ENCODE data around the gene WFS1. TPM values are rescaled to one million over a fixed set of nuclear protein-coding genes. Genes with fewer than 3 reads are reported as not detected.

The WFS1 gene
- total and polyA plus RNA-seq, 9 of the 15 experiments (the other 6 are each of a cell fraction or from before 2014, with no cell fraction given) = 0.01 to 0.29 (median 0.03) TPM; not detected in 5

GRCh38 chr4:6322067-6322760 lies 52.6 kb downstream of the WFS1 start (continued):
- TF ChIP-seq ELK3 (CRISPR knock-in tag; IDR thresholded peaks at IDR 0.05) (no peak), ZNF277 (CRISPR knock-in tag; IDR thresholded peaks at IDR 0.05; ENCODE audit: borderline replicate concordance) (no peak)

- ChIA-PET CTCF (ENCODE audit: low intra/inter-chr PET ratio) (no interaction called here), POLR2A (no interaction called here)
- H3K9me3 ChIP-seq (replicated peaks; ENCODE audit: control insufficient read depth, insufficient read depth, low read depth, low read length) = no peaks in the 10 kb centered on the region
- in situ Hi-C loops (cut with MboI) (no loop called here), intact Hi-C loops (cut with micrococcal nuclease) (no loop called here)
- H2AFZ ChIP-seq (ENCODE audit: low read depth, low read length) = no peak overlapping the region
- H3K4me1 ChIP-seq (replicated peaks in 1 of 2; ENCODE audit: control insufficient read depth in 2 of 2, insufficient read depth in 2 of 2, low read length in 2 of 2) = no peaks in the 10 kb centered on the region
- no peak overlapping the region for H3K9ac ChIP-seq (ENCODE audit: insufficient read depth in 1 of 2, low read depth in 2 of 2, low read length in 2 of 2)
- no peaks in the 10 kb centered on the region for H3K9me1 ChIP-seq (ENCODE audit: control insufficient read depth, insufficient read depth, low read length)
- no peaks in the 10 kb centered on the region for H3K79me2 ChIP-seq (ENCODE audit: control insufficient read depth, insufficient read depth, low read length)
- H3K4me2 ChIP-seq (ENCODE audit: insufficient read depth, low read length) = no peak overlapping the region
- peaks cover 12 to 42% of the 10 kb centered on the region in 2 experiments; a peak in 4 of 5 replicates for H3K27me3 ChIP-seq (ENCODE audit: control insufficient read depth in 2 of 2, insufficient read depth in 2 of 2, low read length in 2 of 2)
- WGBS (ENCODE audit: insufficient coverage, low coverage, missing lambda C conversion rate) = 4% methylated on average over 31 of the region's 33 CpGs
- DNase-seq (ENCODE audit: extremely low read depth in 1 of 4, low spot score in 3 of 4) (no peak), ATAC-seq (no peak), FAIRE-seq (no peak)
- H4K20me1 ChIP-seq (replicated peaks; ENCODE audit: control insufficient read depth, insufficient read depth, low read length) = peaks cover 7% of the 10 kb centered on the region
- no peak overlapping the region for H3K27ac ChIP-seq (ENCODE audit: extremely low read depth, low read depth, low read length)
- no TSS peak for BruUV-seq (replicated peaks)
- H3K36me3 ChIP-seq (ENCODE audit: control insufficient read depth, insufficient read depth, low read length) = no peaks in the 10 kb centered on the region
- H3K4me3 ChIP-seq = no peak overlapping the region
- TF ChIP-seq ATF4 (CRISPR knock-in tag; IDR thresholded peaks at IDR 0.05) = no peak
- no peak for TF ChIP-seq CBX8 (IDR thresholded peaks at IDR 0.05; ENCODE audit: borderline replicate concordance, extremely low read depth, low read depth, low read length, poor library complexity, severe bottlenecking)
- no peak for TF ChIP-seq HNRNPL (IDR thresholded peaks at IDR 0.05; ENCODE audit: low read depth, low read length)
- TF ChIP-seq GATA2 (CRISPR knock-in tag; IDR thresholded peaks at IDR 0.05) = no peak
- no peak for TF ChIP-seq ZNF165 (CRISPR knock-in tag; IDR thresholded peaks at IDR 0.05; ENCODE audit: borderline replicate concordance)
- TF ChIP-seq CXXC5 (CRISPR knock-in tag; IDR thresholded peaks at IDR 0.05) = no peak
- no peak for TF ChIP-seq NELFE (IDR thresholded peaks at IDR 0.05; ENCODE audit: insufficient read depth, insufficient read length)
Observed at GRCh38 chr4:6322761-6323566, 53.3 kb downstream of the WFS1 start.

All from K562 (cell line).